Measurements from ENCODE around the gene SYNGR4.
"Not testable (repeated sequence)": the region's sequence is repeated elsewhere in the genome, so short reads cannot be mapped to it uniquely, and the experiment has no call there.

SYNGR4 gene, protein sequence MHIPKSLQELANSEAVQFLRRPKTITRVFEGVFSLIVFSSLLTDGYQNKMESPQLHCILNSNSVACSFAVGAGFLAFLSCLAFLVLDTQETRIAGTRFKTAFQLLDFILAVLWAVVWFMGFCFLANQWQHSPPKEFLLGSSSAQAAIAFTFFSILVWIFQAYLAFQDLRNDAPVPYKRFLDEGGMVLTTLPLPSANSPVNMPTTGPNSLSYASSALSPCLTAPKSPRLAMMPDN

DNA sequence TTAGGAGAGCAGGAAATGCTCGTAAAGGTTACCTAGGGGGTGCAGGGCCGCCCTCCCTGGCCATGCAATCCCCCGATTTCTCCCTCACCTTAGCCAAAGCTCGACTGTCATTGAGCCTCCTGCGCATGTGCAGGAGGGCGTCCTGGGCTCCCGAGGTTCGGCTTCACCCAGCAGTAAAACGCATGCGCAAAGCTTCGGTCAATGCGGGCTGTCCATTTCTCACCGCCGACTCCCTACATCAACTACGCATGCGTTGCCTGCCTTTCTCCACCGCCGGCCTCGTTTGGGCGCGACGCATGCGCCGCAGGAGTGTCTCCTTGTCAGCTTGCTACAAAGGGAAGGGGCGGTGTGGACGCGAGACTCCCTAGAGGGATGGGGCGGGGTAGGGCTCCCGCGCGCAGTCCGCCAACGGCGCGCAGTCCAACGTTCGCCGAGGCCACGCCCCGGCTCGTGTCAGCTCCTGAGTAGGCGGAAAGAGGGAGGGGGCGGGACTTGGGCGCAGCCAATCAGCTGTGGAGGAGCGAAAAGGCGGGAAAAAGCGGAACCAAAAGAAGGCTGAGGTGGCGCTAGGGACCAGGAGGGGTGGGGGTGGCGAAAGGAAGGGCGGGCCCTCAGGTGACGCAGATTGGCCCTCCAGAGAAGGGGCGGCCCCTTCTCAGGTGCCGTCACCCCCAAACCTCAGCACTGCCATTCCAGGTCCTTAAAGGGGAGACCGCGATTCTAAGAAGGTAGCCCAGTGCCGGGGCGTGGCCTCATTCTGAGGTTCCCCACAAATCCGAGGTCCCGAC is at the start of gene SYNGR4, which contains the start of gene TMEM143:
Gene SYNGR4 (plus strand): TSS at position 558 of the 788 bp plus-strand sequence. CDS start 1,476 bp downstream, outside the sequence.
Gene TMEM143 (minus strand): TSS at position 131 of the 788 bp plus-strand sequence. CDS start 20 bp downstream, at position 111.
- DNase-seq = peak; percentile 99

DNA sequence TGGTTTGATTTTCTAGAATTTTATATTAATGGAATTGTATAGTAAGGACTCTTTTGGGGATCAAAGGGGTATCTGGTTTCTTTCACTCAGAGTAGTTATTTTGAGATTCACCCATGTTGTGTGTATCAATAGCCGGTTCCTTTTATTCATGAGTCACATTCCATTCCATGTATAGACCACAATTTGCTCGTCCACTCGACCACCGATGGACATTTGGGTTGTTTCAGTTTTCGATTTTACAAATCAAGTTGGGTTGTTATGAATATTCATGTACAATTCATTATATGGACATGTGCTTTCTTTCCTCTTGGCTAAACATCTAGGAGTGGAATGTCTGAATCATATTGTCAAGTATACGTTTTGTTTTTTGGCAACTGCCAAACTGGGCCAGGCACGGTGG is 48.5 kb upstream of the SYNGR4 start:
- no peak for DNase-seq

DNA sequence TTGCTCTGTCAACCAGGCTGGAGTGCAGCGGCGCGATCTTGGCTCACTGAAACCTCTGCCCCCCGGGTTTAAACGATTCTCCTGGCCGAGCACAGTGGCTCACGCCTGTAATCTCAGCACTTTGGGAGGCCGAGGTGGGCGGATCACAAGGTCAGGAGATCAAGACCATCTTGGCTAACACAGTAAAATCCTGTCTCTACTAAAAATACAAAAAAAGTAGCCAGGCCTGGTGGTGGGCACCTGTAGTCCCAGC is 46.5 kb upstream of the SYNGR4 start:
- DNase-seq = not testable (repeated sequence)

DNA sequence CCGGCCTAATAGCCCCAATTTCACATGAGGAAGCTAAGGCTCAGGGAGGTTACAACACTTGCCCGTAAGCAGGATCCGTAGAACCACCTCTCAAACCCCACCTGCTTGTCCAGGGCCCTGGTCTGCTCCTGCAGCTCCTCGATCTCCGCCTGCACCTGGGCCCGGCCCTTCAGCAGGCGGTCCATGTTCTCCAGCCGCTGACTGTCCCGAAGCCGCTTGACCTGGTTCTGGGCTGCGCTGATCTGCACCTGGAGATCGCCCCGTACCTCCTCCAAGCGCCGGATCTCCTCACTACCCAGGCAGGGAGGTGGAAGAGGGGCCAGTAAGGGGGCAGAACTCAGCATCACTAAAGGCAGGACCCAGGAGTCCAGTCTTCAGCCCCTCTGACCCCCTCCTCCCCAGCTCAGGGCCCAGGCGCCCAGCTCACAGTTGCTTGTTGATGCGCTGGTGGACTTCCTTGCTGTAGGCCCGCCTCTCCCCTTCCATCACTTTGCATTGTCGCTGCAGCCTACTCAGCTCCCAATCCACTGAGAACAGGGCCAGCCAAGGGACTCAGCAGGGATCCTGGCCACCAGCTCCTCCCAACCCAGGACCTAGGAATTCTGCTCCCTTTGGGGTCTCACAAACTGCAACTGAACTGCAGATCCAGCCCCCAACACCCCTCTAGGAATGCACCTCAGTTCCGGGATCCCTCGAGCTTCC is 45.7 kb upstream of the SYNGR4 start:
- DNase-seq = no peak

DNA sequence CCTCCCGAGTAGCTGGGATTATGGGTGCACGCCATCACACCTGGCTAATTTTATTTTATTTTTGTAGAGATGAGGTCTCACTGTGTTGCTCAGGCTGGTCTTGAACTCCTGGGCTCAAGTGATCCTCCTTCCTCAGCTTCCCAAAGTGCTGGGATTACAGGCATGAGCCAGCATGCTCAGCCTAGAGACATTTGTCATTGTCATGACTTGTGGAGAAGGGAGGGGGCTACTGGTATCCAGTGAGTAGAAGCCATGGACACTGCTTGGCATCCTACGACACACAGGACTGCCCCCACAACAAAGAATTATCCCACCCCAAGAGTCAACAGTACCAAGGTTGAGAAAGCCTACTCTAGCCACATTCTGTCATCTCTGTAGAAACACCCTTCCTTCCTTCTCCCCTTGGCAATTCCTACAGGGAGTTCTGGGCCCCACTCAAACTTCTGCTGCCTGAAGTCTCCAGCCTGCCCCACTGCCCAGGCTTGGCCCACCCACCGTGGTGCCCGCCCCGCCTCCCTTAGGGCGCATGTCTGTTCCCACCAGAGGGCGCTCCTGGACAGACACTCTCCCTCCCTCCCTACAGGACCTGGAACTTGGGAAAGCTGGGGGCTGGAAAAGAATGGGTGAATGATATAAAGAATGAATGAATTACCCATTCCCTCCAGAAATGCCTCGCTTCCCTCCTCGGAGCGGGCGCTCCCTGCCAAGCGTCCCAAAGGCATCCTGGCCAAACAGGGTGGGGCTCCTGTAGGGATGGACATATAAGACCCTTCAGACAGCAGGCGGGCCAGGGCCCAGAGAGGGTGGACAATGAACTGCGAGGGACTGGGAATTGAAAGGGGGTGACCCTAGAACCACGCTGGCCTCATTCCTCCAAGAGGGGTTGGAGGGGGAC is 44.3 kb upstream of the SYNGR4 start:
- peak; percentile 9 for DNase-seq

DNA sequence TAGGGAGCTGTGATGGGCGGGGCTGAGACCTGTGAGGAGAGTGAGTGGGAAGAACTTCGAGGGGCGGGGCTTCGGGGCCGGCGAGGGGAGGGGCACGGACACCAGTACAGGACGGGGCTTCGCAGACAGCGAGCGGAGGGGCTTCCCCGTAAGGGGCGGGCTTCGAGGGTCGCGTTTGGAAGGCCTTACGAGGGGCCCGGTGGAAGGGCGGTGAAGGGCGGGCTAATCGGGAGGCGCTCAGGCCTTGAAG is 42.9 kb upstream of the SYNGR4 start:
- DNase-seq = peak; percentile 75

DNA sequence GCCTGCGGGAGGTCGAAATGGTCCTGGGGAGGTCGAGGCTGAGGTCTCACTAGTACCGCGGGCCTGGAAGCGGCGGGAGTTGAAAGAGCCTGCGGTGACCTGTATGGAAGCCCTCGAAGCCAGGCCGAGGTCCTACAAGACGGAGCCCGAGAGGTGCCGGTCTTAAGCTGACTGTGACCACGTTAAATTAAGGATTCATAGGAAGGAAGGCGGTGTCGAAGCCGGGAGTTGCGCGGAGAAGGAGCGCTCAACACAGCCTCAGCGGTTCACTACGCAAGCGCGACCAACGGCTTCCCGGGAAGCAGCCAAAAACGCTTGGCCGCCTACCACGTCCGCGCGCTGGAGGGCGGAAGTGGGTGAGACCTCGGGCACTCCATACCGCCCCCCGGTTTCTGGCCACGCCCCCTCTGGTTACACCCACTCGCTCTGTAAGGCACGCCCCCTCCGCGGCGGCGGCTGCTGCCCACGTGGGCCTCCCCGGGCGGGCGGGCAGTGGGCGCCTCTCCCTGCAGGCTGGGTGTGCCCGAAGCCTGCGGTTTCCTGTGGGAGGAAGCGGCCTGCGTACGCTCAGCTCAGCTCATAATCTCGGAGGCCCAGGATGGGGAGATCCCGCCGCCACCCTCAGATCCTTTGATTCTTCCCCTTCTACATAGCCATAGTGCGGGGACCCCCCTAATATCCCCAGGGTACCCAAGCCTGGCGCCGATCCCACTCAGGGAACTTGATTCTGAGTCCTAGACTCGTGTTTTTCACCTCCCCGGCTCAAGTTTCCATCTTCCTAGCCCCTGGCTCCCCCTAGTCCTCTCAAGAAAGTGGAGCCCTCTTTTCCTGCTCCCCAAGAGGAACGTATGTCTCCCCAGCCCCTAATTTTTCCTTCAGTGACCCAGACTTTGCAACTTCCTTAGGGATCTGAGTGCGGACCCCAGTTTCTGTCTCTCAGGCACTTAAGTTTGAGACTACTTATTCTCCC is 42.3 kb upstream of the SYNGR4 start:
- DNase-seq = peak; percentile 87

DNA sequence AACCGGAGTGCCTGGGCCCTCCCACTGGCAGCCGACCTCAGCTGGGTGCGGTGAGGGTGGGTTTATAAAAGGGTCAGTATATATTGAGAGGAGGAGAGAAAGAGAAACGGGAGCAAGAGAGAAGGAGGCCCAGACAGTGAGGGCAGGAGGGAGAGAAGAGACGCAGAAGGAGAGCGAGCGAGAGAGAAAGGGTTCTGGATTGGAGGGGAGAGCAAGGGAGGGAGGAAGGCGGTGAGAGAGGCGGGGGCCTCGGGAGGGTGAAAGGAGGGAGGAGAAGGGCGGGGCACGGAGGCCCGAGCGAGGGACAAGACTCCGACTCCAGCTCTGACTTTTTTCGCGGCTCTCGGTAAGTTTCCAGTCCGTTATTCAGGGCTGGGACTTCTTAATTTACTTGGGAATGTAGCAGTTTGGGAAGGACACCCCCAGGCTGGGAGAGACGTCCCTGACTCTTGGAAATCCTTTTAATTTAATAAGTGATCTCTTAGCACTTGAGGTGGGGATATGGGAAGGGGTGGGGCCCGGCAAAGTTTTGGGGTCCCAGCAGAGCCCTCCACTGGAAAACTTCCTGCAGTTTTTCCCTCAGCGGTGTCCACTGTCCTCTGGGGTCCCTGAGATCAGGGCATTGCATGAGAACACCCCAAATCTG is 38.8 kb upstream of the SYNGR4 start, which contains the start of gene EMP3:
Gene EMP3 (plus strand): TSS at position 288 of the 646 bp plus-strand sequence. CDS start 1,293 bp downstream, outside the sequence.
- DNase-seq = no peak

DNA sequence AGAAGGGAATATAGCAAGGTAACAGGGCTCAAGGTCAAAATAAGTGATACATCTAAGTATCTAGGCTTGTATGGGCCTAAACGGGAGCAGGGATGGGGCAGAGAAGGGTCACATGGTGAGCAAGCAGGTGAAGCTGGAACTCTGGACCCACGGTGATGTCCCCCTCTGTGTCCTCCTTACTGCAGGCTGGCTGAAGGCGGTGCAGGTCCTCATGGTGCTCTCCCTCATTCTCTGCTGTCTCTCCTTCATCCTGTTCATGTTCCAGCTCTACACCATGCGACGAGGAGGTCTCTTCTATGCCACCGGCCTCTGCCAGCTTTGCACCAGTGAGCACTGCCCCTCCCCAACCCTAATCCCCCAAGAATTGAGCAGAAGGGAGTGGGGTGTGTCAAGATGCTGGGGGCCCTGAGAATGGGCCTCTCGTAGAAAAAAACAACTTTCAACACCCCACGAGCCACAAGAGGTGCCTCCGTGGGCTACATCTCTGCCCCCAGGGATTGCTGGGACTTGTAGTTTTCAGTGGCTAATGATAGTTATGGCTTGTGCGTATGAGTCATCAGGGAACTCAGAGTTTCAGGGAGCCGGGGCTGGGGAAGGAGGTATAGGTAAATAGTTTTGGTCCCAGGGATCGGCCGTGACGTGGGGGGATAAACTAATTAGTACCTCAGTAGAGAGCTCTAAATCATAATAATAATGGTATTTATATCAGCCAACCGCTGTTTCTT is 34.8 kb upstream of the SYNGR4 start:
- no peak for DNase-seq

DNA sequence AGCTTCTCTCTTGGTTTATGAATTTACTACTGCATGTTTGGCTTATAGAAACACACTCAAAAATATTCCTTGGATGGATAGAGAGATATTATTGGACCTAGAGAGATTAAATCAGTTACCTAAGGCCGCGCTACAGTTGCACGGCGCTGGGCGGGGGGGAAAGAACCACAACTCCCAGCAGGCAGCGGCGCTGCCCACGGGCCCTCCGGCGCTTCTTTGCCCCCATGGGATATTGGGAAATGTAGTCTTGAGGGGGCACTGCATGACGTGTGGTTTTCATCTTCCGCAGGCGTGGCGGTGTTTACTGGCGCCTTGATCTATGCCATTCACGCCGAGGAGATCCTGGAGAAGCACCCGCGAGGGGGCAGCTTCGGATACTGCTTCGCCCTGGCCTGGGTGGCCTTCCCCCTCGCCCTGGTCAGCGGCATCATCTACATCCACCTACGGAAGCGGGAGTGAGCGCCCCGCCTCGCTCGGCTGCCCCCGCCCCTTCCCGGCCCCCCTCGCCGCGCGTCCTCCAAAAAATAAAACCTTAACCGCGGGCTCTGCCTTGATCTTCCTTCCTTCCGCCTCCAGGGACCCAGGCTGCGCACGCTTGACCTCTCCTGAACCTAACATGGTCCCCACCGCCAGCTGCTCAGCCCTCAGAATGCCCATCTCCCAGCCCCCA is 34.0 kb upstream of the SYNGR4 start:
- DNase-seq = peak; percentile 83

DNA sequence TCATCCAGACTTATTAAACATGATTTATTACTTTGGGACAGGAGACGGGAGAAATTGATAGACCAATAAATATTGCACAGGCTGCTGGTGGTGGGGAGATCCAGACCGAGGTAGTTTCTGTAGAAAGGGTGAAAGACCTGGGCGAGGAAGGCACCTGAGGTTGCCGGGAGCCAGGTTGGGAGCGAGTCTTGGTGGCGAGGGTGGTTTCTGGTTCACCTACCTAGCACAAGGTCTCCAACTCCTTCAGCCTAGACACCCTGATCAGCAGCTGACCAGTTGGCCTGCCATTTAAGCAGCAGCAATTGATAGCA is 31.9 kb upstream of the SYNGR4 start:
- DNase-seq = no peak

DNA sequence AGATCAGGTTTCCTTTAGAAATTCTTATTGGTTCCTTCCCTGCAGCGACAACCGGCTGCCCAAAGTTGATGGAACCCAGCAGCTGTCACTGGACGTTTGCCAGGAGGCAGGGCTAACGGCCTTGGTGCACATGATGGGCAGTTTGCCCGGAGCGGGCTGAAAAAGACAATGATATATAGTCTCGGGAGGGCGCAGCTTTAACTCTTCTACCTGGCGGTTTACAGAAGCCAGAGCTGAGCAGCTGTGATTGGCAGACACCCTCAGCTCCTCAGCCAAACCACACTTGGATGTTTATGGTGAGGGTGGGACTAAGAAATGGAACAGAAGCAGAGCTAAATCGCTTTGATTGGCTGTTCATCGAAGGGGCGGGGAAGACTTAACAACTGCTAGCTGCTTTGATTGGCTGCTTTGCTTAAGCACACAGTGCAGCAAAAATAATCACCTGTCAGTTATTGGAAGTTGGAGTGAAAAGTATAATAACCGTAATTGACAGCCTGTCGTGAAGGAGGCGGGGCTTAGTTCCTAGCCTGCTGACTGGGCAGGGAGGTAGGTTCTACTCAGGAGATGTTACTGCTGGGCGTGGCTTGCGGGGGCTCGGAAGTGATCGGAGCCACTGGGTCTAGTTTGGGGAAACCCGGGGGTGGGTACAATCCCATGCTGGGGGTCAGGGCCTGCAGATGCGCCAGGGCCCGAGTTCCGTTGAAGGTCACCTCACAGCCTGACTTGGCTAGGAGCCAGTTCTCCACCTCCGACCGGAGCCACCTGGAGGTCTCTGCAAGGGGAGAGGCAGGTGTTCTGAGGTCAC is 31.3 kb upstream of the SYNGR4 start:
- peak; percentile 99 for DNase-seq

DNA sequence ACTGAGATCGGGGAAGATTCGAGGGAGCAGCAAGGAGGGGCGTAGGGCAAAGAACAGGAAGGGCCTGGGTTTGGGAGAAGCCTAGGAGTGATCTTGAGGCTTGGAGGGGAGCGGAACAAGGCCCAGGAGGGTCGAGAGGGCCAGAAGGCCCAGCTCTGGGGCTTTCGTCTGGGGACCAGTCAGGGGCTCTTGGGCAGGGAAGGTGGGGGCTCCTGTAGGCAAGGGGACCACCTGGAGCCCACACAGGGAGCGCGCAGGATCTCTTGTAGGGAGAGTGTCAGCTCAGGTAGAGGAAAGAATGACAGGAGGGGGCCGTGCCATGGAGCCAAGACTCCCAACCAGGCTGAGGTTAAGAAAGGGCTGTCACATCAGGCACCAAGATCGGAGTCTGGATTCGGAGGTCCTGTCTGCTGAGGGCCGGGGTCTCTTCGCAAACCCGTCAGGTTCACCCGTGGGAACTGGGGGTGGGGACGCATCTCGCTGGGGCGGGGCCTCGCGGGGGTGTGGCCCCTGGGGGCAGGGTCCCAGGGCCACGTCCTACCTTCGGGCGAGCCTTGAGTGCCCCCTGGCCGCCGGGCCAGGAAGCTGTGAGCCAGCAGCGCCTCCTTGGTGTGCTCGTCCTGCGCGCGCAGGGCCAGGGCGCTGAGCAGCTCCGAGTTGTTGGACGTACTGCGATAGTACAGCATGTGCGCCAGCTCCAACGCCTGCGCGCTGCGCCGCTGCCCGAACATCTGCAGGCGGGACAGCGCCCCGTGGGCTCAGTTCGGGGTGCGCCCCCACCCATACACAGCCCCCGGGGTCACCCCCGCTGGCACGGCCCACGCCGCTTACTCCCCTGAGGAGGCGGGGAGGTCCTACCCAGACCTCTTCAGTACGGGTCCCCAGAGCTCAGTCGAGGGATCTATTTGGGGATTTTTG is 30.4 kb upstream of the SYNGR4 start:
- DNase-seq = peak; percentile 84

DNA sequence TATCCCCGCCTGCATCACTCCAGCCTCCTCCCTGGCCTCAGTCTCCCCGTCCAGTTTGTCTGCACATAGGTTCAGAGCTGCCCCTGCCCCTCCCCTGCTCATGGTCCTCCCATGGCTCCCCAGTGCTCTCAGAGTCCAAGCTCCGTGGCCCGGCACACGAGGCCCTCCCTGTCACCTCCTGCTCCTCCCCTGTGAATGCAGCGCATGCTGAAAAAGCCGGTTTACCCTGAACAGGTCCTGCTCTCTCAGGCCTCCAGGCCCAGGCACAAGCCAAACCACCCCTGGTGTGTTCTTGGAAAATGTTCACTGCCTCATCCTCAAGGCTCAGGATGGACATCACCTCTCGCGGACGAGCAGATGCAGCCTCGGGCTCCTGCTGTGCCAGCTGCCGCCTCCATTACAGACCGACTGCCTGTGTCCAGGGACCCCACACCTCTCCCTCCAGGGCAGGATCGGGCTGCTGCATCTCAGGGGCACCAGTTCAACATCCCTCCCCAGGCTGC is 25.9 kb upstream of the SYNGR4 start:
- DNase-seq = no peak

DNA sequence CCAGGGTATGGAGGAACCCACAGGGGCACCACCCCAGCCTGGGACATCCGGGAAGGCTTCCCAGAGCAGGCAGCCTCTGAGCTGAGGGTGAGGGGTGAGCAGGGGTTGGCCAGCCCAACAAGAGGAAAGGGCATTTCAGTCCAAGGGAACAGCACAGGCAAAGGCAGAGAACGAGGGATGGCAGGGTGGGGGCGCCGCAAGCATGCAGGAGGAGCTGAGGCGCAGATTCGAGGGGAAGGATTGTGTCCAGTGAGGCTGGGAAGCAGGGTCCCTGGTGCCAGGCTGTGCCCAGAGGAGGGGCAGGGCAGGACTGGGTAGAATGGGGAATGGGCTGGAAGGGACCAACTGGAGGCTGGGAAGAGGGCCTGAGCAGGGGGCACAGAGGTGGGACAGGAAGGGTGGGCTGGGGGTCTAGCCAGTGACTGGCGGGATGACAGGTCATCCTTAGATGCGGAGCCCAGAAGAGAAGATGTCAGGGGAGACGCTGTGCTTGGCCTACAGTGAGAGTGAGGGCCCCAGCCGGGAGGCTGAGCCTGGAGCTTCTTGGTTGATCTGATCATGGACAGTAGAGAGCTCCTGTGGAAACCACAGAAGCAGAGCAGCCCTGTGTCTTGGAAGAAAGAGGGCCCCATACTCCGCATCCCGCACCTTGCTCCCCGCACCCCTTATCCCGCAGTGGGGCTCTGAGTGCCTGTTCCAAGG is 25.2 kb upstream of the SYNGR4 start:
- no peak for DNase-seq

DNA sequence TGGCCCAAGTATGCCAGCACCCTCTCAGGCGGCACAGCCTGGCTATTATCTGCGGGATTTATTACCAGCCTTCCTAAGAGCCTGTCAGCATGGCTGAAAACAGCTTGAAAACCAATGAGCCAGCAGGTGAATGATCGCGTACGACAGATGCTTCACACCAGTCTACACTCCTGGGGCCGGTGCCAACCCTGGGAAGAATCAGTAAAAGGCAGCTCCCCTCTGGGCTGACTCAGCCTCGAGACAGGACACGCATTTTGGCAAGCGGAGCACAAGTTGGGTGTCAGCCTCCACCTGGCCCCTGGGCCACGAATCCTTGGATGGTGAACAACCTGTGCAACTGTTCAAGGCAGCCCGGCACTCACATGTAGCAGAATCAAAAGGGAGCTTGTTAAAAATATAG is 23.2 kb upstream of the SYNGR4 start:
- DNase-seq = peak; percentile 96

Measured in DMS79 (cell line).